AG08396 (cell line): Measurements from ENCODE around the gene DMD.
A peak's percentile ranks its signal among the peaks of the same experiment; 100 is the strongest.
"Not testable (repeated sequence)": the region's sequence is repeated elsewhere in the genome, so short reads cannot be mapped to it uniquely, and the experiment has no call there.

Experiments
- DNase-seq: peaks from one replicate; pipeline ENCODE4 v3.0.0; 2012; ENCODE audit warnings: low spot score, mixed read lengths

Gene DMD

DNA sequence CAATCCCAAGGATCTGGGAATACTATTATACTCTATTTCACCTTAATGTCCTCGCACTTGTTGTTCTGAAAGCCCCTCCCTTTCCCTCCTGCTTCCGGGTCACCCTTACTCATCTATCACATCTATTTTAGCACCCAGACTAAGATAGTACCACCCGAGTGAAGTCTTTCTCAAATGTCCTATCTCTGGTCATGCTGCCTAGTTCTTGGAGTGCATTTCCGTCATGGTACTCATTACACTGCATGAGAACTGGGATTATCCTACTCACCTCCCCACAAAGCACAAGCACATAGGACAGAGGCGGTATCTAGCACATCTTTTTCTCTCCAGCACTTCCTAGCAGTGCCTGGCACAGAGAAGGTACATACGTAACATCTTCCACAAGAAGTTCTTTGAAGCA lies 1195.2 kb downstream of the DMD start:
- no peak for DNase-seq

DNA sequence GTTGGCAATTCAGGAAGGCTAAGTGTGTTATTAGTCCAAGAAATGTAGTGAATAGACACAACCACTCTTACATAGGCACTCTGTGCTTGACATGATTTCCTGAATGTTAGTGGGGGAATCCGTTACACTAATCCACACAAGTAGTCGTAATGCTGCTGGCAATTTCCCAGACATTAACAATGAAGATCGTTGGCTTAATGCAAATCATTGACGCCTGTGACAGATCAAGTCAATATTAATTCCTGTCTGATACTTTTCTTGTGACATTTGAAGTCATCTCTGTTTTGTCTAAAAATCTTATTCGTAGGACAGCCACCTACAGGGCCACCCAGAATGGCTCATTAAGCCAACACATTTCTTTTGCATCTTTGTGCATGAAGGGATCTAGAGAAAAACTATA lies 1200.4 kb downstream of the DMD start:
- DNase-seq, result no peak

DNA sequence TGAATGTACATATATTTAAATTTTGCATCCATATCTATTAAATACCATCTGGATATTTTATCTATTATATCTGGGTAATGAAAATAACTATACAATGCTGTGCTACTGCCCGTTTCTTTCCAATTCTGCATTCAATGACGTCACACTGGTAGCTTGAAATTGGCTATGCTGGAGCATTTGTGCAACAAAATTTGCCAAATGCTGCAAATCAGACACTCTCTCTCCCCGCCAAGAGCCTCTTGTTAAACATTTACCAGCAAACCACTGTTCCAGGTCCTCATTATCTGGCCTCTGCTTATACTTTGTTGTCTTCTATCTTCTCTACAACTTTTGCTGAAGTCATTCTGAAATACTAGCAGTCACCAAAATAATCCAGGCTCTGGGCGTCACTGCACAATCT lies 1201.1 kb downstream of the DMD start:
- DNase-seq, result no peak

DNA sequence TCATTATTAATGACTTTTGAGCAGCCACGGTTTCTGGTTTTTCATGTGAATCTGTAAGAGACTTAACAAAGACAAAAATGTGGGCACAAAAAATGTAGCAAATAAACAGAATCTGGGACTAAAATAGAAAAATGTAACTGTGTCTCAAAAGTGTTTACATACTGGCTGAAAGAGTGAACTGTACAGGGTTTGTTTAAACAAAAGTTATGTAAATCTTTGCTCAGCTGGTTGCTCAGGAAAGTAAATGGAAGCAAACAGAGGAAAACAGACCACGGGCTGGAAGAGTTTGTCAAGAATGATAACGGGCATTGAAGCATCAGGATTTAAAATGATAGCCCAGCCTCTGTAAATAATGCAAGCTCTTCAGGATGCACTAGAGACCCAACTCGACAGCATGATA lies 1217.7 kb downstream of the DMD start:
- no peak for DNase-seq

GRCh38 chrX:31988975-31989374 lies 1222.4 kb downstream of the DMD start:
- DNase-seq, result no peak

GRCh38 chrX:31981546-31982062 lies 1229.7 kb downstream of the DMD start:
- DNase-seq, result no peak

- no peak for DNase-seq
Observed at GRCh38 chrX:31969714-31970113, 1241.6 kb downstream of the DMD start.

- DNase-seq, result no peak
Observed at GRCh38 chrX:31962256-31962655, 1249.1 kb downstream of the DMD start.

DNA sequence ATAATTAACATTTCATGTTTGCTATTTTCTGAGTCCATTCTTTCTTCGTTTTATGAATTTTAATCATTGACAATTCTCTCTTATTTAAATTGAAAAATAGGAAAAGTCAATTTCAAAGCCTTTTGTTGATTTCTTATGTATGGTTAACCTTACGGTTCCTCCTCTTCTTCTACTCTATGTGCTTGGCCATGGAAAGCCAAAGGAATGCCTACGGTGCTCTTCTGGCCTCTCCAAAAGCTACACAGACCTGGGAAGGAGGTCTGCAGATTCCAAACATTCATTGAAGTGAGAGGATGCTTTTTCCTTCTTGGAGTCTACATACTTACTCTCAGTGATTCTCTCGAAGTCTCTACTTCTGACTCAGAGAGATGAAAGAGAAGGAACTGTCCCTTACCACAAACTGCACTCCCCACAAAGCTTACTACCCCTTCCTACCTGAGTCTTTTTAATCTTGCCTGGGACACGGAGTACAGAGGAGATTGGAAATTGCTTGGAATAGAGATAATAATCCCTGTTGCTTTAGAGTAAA lies 1276.4 kb downstream of the DMD start:
- DNase-seq, result no peak

DNA sequence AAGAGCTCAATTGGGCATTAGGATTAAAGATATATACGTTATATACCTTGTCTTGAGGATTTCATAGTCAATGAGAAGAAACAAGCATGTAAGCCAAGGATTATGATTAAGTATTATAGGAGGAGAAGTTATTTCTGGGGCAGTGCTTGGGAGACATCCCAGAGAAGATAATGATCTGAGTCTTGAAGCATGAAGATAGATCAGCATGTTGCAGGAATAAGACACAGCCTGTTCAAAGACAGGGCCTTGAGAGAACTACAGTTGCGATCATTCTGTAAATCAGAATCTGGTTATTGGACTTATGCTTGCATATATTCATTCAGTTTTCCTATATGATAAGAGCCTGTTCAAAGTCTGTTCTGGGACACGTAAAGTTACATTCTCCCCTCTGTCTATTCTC lies 1277.3 kb downstream of the DMD start:
- no peak for DNase-seq

DNA sequence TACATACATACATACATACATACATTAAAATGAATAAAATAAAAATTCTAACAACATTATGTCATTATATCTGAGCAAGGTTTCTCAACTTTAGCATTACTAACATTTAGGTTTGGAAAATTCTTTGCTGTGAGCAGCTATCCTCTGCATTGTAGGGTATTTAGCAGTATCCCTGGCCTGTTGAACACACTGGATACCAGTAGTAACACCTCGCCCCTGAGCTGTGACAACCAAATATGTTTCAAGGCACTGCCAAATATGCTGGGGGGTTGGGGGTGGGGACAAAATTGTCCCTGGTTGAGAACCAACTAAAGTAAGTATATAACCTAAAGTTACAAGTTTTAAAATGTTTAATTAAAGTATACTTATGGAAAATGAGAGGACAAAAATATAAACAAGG lies 1278.6 kb downstream of the DMD start:
- no peak for DNase-seq

- not testable (repeated sequence) for DNase-seq
Observed at GRCh38 chrX:31932320-31932719, 1279.0 kb downstream of the DMD start.

- DNase-seq, result peak; percentile 1
Observed at GRCh38 chrX:31931225-31931624, 1280.1 kb downstream of the DMD start.

DNA sequence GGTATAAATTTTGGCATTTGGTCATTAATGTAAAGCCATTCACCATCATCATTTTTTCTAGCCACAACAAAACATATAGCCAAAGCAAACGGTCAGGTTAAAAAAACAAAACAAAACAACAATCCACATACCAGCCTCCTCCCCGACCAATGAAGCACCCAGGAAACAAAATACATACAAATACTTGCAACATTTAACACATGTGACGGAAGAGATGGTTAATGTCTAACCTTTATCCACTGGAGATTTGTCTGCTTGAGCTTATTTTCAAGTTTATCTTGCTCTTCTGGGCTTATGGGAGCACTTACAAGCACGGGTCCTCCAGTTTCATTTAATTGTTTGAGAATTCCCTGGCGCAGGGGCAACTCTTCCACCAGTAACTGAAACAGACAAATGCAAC lies 1282.0 kb downstream of the DMD start:
- DNase-seq, result no peak

DNA sequence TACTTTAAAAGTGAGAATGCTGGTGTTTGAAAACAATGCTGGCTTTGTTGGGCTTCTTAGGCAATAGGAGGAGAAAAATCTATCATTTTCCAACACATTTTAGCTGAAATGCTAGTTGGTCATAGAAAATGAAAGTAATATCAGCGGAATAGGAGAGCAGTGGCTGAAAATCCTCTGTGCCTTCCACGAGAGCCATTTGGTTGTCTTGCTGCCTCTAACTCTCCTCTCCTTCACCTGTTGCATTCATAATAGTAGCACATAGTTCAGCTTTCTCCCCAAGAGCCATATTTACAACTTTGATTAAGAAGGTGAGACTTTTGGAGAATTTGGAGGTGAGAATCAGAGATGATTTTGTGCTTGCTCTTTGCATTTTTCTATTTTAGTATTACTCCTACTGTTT lies 1290.1 kb downstream of the DMD start:
- no peak for DNase-seq

GRCh38 chrX:31909850-31910572 lies 1301.3 kb downstream of the DMD start:
- DNase-seq, result no peak

- DNase-seq, result no peak
Observed at GRCh38 chrX:31894152-31894551, 1317.2 kb downstream of the DMD start.

GRCh38 chrX:31893525-31893924 lies 1317.8 kb downstream of the DMD start:
- DNase-seq, result no peak

GRCh38 chrX:31889088-31889487 lies 1322.3 kb downstream of the DMD start:
- DNase-seq, result no peak

DNA sequence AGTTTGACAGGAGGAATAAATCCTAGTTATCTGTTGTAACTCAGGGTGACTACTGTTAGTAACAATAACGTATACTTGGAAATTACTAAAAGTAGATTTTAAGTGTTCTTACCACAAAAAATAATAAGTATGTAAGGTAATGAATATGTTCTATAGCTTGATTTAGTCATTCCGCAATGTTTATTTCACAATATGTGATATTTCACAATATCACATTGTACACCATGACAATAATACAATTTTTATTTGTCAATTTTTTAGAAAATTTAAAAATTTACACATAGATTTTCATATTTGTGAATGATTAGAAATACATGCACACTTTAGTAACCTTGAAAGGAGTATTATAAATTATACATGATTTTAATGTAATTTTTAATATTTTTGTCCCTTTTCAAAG lies 1326.8 kb downstream of the DMD start:
- no peak for DNase-seq

- DNase-seq, result no peak
Observed at GRCh38 chrX:31872007-31872406, 1339.3 kb downstream of the DMD start.

GRCh38 chrX:31870267-31870666 lies 1341.1 kb downstream of the DMD start:
- DNase-seq, result no peak

GRCh38 chrX:31860686-31861085 lies 1350.7 kb downstream of the DMD start:
- DNase-seq, result no peak

- no peak for DNase-seq
Observed at GRCh38 chrX:31858915-31859314, 1352.4 kb downstream of the DMD start.
